Rectal smooth muscle tissue (tissue), 1 donor: ENCODE results near the gene CLEC18A.

Experiments
- H3K27ac ChIP-seq: one replicate; pipeline ENCODE4 v1.7.0; 2013; ENCODE audit warnings: low read depth, low read length, inconsistent platforms
- H3K27me3 ChIP-seq: one replicate; pipeline ENCODE4 v1.7.0; 2013; ENCODE audit warnings: low read length; ENCODE audit not compliant: control insufficient read depth, insufficient read depth
- H3K36me3 ChIP-seq: one replicate; pipeline ENCODE4 v1.7.0; 2013; ENCODE audit warnings: low read length; ENCODE audit not compliant: control insufficient read depth, insufficient read depth
- H3K4me1 ChIP-seq: one replicate; pipeline ENCODE4 v1.7.0; 2013; ENCODE audit warnings: low read length; ENCODE audit not compliant: control insufficient read depth, insufficient read depth
- H3K4me3 ChIP-seq: one replicate; pipeline ENCODE4 v1.7.0; 2013; ENCODE audit warnings: low read length
- H3K9ac ChIP-seq: one replicate; pipeline ENCODE4 v1.7.0; 2013; ENCODE audit warnings: low read length

The CLEC18A gene

DNA sequence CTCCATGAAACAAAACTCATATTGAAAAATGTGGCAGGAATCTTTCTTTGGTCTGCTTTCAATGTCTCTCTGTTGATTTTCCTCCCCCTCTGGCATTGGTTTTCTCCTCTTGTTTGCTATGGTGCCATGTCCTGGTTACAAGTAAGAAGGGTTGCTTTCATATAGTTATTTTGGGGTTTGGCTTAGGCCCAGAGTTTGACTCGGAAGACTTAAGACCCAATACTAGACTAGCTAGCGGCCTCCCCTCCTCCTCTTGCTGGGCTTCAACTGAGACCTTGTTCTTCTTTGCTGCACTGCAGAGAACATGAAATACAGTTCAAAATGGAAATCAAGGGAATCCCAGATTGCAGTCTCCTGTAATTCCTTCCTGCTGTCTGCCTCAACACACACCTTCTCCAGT, 30.0 kb upstream of the CLEC18A start:
- H3K27ac ChIP-seq, result no peak overlapping the region
- H3K4me3 ChIP-seq, result no peak overlapping the region
- H3K4me1 ChIP-seq, result peaks cover 5% of the 10 kb centered on the region
- no peaks in the 10 kb centered on the region for H3K36me3 ChIP-seq
- H3K27me3 ChIP-seq, result no peaks in the 10 kb centered on the region
- no peak overlapping the region for H3K9ac ChIP-seq

DNA sequence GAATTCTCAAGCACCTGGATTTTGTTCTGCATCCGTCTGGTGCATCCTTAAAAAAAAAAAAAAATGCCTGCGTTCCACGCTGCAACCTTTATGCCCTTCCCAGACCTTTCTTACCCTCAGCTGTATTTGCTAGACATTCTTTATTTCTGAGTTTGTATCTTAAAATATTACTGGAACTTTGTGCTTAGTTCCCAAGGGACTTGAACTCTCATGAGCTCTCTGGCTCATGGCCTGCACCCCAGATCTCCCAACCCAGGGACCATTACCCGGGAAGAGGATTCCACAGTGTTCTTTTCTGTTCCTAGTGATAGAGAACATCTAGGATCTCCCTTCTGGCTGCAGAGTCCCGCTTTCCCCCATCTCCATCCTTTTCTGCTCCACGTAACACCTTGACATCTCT, 28.9 kb upstream of the CLEC18A start:
- Histone ChIP-seq H3K4me1 (peaks cover 10% of the 10 kb centered on the region), H3K36me3 (no peaks in the 10 kb centered on the region), H3K27me3 (no peaks in the 10 kb centered on the region), H3K9ac (no peak overlapping the region), H3K4me3 (no peak overlapping the region), H3K27ac (no peak overlapping the region)

GRCh38 chr16:69924041-69924775, 26.9 kb upstream of the CLEC18A start:
- no peaks in the 10 kb centered on the region for H3K36me3 ChIP-seq

GRCh38 chr16:69924777-69925191, 26.4 kb upstream of the CLEC18A start:
- peak overlapping the region; percentile 40 for H3K4me3 ChIP-seq
- H3K27ac ChIP-seq, result peak overlapping the region; percentile 56
- H3K9ac ChIP-seq, result no peak overlapping the region
- peaks cover 3% of the 10 kb centered on the region for H3K36me3 ChIP-seq
- H3K4me1 ChIP-seq, result peaks cover 13% of the 10 kb centered on the region
- no peaks in the 10 kb centered on the region for H3K27me3 ChIP-seq

More at GRCh38 chr16:69924041-69924775, 26.9 kb upstream of the CLEC18A start:
- H3K27ac ChIP-seq, result no peak overlapping the region
- H3K9ac ChIP-seq, result no peak overlapping the region
- H3K27me3 ChIP-seq, result no peaks in the 10 kb centered on the region
- peaks cover 13% of the 10 kb centered on the region for H3K4me1 ChIP-seq
- H3K4me3 ChIP-seq, result no peak overlapping the region

- H3K9ac ChIP-seq, result no peak overlapping the region
- peak overlapping the region; percentile 36 for H3K4me3 ChIP-seq
- H3K36me3 ChIP-seq, result peaks cover 5% of the 10 kb centered on the region
- H3K27me3 ChIP-seq, result no peaks in the 10 kb centered on the region
- H3K27ac ChIP-seq, result peak overlapping the region; percentile 56
- H3K4me1 ChIP-seq, result peaks cover 13% of the 10 kb centered on the region
These were observed 25.8 kb upstream of the CLEC18A start for GRCh38 chr16:69925311-69925710.

DNA sequence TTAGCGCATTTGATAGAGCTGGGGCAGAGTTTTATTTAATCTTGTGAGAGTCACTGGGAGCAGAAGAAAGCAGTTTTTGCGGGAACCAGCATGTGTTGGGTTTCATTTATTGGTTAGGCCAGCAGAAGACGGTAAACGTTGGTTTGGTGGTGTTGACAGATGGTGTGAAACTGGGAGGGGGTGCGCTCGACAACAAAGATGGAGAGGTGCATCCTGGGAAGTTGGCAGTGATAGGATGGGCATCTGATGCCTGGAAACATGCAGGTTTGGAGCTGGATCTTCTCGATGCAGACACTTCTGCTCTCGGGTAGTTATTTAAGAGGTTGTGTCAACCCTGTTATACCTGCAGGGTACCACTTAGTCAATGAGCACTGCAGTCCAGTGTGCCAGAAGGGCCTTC, 24.9 kb upstream of the CLEC18A start:
- H3K4me3 ChIP-seq, result no peak overlapping the region
- peaks cover 5% of the 10 kb centered on the region for H3K36me3 ChIP-seq
- H3K4me1 ChIP-seq, result peaks cover 13% of the 10 kb centered on the region
- H3K9ac ChIP-seq, result no peak overlapping the region
- H3K27me3 ChIP-seq, result no peaks in the 10 kb centered on the region
- no peak overlapping the region for H3K27ac ChIP-seq

GRCh38 chr16:69927056-69927757, 23.9 kb upstream of the CLEC18A start:
- Histone ChIP-seq H3K9ac (no peak overlapping the region), H3K4me3 (no peak overlapping the region), H3K27me3 (no peaks in the 10 kb centered on the region), H3K36me3 (peaks cover 9% of the 10 kb centered on the region), H3K27ac (peak overlapping the region; percentile 45), H3K4me1 (peaks cover 13% of the 10 kb centered on the region)

DNA sequence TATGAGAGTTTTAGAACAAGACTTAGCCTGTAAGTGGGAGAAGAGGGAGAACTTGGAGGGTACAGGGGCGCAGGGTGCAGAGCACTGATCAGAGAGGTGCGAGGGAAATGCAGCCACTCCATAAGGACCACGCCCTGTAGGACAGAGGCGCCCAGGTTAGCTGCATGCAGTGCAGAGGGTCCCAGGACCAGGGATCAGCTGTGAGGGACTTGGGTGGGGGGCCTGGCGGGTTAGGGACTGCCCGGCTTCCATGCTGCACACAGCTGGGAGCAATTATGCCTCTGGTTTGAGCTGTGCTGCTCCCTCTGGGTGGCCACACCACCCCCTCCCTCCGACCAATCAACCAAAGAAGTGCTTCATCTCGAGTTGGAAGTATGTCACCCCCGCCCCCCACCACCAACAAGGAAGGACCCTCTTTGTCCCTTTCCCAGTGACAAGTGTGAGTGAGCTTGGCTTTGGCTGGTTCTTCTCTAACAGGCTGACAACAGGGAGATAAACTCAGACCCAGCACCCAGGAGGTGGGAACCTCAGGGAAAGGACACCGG, 22.2 kb upstream of the CLEC18A start:
- H3K27me3 ChIP-seq, result no peaks in the 10 kb centered on the region
- H3K36me3 ChIP-seq, result peaks cover 27% of the 10 kb centered on the region
- H3K4me3 ChIP-seq, result no peak overlapping the region
- no peak overlapping the region for H3K9ac ChIP-seq
- no peak overlapping the region for H3K27ac ChIP-seq
- peaks cover 13% of the 10 kb centered on the region for H3K4me1 ChIP-seq

DNA sequence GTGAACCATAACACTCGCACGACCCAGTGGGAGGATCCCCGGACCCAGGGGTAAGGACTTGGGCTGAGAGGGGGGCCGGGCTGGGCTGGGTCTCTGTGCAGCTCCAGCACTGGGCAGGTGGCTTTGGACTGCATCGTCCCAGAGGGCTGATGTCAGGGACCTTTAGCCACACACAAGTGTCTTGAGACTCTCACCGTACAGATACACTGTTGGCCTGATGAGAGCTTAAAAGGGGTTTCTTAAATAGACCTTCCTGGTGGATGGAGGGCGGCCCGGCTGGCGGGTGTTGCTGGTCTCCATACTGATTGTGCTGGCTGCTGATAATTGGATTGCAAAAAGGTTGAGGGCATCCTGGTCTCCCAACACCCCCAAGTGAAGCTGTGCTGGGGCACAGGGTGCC, 21.7 kb upstream of the CLEC18A start:
- Histone ChIP-seq H3K36me3 (peaks cover 28% of the 10 kb centered on the region), H3K27ac (no peak overlapping the region), H3K4me3 (no peak overlapping the region), H3K4me1 (peaks cover 13% of the 10 kb centered on the region), H3K9ac (no peak overlapping the region), H3K27me3 (no peaks in the 10 kb centered on the region)

DNA sequence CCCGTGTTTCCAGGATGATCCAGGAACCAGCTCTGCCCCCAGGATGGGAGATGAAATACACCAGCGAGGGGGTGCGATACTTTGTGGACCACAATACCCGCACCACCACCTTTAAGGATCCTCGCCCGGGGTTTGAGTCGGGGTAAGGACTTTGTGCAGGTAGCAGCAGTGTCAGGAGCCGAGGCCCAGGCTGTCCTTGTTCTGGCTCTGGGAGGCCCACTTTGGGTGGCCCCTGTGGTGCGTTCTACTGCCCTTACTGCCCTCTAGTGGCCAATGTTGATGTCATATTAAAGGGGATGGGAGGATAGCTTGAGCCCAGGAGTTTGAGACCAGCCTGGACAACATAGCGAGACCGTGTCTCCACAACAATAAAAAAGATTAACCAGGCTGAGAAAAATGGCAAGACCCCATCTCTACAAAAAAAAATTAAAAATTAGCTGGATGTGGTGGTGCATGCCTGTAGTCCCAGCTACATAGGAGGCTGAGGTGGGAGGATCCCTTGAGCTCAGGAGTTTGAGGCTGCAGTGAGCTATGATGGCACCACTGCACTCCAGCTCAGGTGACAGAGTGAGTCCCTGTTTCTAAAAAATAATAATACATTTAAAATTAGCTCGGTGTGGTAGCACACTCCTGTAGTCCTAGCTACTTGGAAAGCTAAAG, 20.9 kb upstream of the CLEC18A start:
- H3K27ac ChIP-seq, result no peak overlapping the region
- peaks cover 12% of the 10 kb centered on the region for H3K4me1 ChIP-seq
- no peak overlapping the region for H3K4me3 ChIP-seq
- no peaks in the 10 kb centered on the region for H3K27me3 ChIP-seq
- H3K9ac ChIP-seq, result no peak overlapping the region
- peaks cover 28% of the 10 kb centered on the region for H3K36me3 ChIP-seq

DNA sequence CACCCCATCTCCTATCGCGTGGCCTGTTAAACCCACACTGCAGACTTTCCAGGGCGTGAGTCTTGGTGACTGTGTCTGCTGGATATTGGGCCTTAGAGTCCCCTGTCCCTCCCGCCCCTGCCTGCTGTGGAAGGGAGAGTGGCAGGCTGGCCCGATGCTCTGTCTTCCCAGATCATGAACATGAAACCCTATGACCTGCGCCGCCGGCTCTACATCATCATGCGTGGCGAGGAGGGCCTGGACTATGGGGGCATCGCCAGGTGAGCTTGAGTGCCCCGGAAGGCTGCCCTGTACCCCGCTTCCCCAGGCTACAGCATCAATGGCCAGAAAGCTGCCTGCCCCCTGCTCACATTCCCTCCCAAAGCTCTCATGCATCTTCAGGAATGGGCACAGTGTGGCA, 19.5 kb upstream of the CLEC18A start:
- H3K27ac ChIP-seq, result no peak overlapping the region
- H3K27me3 ChIP-seq, result no peaks in the 10 kb centered on the region
- no peak overlapping the region for H3K9ac ChIP-seq
- H3K4me3 ChIP-seq, result no peak overlapping the region
- peaks cover 7% of the 10 kb centered on the region for H3K4me1 ChIP-seq
- peaks cover 39% of the 10 kb centered on the region for H3K36me3 ChIP-seq

GRCh38 chr16:69932228-69932627, 18.9 kb upstream of the CLEC18A start:
- Histone ChIP-seq H3K36me3 (peaks cover 44% of the 10 kb centered on the region), H3K9ac (no peak overlapping the region), H3K4me3 (no peak overlapping the region), H3K4me1 (peaks cover 3% of the 10 kb centered on the region), H3K27me3 (no peaks in the 10 kb centered on the region), H3K27ac (no peak overlapping the region)
